HG03060 (cell line): ENCODE measurements around the gene CSPG4.
"Not testable (repeated sequence)": the region's sequence is repeated elsewhere in the genome, so short reads cannot be mapped to it uniquely, and the experiment has no call there.

Experiments
- ATAC-seq: cut with Tn5 transposase; IDR thresholded peaks from one replicate; pipeline ENCODE4 v1.9.1; 2021; ENCODE audit warnings: low read depth, moderate number of reproducible peaks; ENCODE audit not compliant: unreplicated experiment

Gene CSPG4

DNA sequence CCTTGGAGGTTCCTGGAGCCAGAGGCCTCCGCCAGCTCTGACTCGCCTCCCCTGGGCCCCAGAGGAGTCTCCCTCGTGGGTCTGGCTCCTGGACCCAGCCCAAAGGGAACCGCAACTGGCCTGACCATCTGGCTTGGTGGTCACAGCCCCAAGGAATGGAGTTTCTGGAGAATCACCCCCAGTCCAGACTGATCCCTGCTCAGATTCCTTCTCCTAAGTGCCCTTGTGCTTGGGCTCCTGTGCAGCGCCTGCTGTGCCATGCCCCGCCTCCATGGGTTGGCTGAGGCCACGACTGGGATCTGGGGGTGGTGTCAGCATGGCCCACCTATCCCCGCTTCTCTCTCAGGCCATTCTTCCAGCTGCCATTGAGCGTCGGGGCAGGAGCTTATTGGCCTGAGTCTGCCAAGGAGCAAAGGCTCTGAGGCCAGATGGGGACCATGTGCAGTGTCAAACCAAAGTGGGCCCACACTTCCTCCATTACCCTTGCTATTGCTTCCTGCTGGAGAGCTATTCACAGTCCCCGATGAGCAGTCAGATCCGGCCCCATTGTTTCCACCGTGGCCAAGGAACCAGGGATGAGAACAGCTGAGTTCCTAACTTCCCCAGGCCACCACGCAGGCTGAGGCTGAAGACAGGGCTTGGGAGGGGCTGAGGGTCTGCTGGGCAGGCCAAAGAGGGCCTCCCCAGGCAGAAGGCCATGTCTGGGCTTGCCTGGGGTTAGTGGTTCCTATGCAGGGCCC, 19.0 kb downstream of the CSPG4 start:
- no peak for ATAC-seq

DNA sequence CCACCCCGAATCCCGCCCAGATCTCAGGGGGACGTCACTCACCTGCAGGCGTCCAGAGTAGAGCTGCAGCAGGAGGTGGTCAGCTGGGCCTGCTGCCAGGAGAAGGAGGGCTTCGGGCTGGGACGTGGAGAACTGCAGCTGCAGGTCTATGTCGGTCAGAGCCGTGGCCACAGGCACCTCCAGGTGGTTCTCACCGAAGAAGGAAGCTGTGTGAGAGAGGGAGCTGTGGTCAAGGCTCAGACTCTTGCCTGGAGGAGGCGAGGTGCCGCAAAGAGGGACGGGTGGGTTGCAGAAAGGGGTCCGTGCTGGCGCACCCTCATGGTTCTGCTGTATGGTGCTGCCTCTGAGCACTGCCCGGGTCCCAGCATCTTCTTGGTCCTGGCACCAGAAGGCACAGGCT, 19.6 kb downstream of the CSPG4 start:
- not testable (repeated sequence) for ATAC-seq

DNA sequence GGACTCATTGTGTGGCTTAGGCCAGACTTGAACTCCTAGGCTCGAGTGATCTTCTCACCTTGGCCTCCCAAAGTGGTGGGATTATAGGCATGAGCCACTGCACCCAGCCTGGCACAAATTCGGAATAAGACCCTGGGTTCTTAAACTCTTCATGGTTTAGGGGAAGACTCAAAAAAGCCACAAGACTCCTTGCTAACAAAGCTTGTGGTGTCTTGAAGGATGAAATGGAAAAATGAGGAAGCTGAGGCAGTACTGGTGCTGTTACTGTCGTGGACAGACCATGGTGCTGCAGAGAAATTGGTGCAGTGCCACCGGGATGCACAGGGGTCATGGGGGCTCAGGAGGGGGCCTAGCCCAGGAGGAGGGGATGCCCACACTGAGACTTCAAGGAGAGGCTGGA, 20.3 kb downstream of the CSPG4 start:
- ATAC-seq, result not testable (repeated sequence)

DNA sequence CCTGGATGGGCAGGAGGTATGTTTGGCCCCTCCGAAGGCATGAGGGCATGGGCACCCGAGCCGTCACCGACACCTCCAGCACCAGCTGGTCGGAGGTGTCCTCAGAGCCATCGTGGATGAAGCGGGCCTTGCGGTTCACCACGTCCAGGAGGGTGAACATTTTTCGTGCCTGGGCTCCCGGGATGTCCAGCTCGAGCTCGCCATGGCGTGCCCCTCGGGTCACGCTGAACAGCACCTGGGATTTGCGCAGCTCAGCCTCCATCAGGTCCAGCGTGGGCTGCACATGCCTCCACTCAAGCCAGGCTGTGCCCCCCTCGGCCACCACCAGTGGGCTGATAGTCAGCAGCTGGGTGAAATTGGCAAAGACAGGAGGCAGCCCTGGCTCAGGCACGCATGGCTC, 23.2 kb downstream of the CSPG4 start:
- ATAC-seq, result not testable (repeated sequence)

DNA sequence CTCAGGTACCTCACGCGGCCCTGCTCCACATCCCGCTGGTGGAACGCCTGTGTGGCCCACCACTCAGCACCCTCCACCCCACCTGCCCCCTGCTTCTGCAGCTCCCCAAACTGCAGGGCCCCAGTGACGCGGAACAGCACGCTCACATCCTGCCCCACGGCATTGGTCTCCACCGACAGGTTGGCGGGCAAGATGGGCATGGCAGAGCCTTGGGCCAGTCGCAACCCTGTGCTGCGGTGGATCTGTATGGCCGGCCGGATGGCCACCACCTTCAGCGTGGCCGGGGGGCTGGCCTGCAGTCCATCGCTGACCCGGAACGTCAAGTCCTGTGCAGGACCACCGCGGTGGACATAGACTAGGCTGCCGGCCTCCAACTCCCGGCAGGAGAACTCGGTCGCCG, 23.8 kb downstream of the CSPG4 start:
- ATAC-seq, result no peak

DNA sequence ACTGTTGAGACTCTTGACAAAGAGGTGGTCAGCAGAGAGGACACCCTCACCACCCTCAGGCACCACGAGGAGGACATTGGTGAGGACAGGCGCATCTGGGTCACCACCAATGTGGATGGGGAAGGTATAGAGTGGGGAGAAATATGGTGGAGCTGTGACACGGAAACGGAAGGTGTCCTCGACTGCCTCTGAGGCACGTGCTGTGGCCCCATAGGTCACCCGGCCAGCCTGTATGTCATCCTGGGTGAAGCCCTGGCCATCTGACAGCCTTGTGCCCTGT, 24.4 kb downstream of the CSPG4 start:
- no peak for ATAC-seq

DNA sequence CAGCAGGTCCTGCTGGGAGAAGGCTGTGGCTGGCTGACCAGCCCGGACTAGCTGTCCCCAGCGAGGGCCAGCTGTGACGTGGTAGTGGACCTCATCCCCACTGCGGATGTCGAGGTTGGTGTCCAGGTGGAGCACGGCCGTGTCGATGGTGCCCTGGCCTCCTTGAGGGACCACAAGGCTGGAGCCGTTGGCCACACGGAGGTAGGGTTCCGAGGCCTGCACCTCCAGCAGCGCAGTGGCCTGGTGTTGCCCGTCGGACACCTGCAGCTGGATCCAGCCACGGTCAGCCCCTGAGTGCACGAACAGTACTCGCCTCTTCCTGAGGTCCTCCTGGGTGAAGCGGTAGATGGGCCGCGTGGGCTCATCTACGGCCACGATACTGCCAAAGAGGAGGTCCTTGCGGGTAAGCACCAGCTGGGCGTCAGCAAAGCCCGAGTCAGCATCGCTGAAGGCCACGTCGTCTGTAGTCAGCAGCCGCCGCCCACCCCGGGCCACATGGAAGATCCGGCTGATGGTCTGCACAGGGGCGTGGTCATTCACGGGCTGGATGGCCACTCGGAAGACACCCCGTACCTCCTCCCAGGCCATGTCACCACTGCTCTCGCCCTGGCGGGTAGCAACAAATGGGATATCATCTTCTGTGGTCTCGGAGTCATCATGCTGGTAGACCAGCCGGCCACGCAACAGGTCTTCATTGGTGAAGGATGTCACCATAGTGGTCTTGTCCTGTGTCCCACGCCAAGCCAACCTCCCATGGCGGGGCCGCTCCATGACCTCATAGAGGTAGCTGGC, 25.0 kb downstream of the CSPG4 start:
- ATAC-seq, result no peak

DNA sequence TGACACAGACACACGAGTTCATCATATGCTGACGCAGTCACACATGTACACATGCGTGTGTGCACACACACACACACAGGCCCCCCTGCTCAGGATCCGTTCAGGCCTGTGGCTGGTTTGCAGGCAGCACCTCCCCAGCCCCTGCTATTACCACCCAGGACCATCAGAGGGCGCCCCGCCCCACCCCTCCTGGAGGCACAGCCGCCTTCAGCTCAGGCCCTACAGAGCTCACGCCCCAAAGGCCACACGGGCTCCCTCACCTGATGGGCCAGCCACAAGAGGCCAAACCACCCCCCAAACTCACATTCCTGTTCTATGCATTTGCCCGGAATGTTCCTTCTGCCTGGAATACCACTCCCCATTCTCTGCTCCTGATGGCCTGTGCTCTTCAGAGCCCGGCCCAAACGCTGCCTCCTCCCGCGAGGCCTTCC, 26.4 kb downstream of the CSPG4 start:
- not testable (repeated sequence) for ATAC-seq

DNA sequence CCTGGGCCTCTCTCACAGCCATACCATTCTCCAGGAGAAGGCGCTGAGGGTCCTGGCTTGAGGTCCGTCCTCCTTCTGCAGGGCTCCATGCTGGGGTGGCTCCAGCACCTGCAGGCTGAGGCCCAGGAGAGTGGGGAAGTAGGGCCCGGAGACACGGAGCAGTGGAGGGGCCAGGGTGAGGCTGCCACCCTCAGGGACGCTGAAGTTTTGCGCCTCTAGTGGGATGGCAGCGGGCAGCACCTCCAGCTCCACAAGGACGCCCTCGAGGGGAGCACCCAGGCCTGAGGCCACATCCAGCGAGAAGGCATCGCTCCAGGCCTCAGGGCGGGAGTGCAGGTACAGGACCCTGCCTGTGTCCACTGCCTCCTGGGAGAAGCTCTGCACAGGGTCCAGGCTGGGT, 27.5 kb downstream of the CSPG4 start:
- no peak for ATAC-seq

DNA sequence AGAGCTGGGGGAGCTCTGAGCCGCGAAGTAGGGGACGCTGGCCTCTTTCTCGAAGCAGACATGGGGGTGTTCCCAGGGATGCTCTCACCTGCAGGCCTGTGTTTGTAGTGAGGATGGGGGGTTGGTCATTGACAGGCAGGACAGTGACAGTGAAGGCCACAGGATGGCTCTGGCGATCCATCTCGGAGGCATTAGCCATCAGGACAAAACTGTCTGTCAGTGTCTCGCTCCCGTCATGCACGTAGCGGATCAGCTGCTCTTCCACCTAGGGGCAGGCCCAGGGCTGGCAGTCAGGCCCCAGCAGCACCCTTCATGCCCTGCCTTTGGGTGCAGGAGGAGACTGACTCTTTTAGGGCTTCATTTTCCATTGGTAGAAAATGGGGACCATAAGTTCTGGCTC, 28.0 kb downstream of the CSPG4 start:
- ATAC-seq, result no peak

DNA sequence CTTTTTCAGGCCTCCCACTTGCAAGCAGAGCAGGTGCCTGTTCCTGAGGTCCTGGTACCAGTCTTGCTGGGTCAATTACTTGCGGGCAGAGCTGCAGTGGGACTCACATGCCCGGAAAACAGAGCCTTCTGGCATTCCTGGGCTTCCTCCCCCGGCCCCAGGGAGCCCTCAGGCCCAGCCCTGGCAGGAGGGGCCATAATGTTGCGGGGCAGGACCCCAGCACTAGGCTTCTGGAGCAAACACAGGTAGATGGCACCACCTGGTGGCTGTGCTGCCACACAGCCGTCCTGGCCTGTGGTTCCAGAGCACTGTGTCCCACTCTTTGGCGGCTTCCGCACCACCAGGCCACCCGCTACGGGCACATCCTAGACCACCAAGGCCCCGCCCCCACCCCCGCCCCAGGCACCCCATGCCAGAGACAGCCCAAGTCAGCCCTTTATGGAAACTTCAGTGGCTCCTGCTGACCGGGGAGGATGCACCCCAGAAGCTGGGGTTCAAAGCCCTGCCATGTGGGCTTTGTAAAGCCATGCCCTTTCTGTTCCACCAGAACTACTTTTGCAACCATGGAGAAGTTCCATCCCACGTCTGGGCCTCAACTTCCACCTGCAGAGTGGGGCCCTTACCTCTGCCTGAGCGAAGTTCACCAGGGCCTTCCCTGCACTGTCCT, 28.9 kb downstream of the CSPG4 start:
- not testable (repeated sequence) for ATAC-seq

DNA sequence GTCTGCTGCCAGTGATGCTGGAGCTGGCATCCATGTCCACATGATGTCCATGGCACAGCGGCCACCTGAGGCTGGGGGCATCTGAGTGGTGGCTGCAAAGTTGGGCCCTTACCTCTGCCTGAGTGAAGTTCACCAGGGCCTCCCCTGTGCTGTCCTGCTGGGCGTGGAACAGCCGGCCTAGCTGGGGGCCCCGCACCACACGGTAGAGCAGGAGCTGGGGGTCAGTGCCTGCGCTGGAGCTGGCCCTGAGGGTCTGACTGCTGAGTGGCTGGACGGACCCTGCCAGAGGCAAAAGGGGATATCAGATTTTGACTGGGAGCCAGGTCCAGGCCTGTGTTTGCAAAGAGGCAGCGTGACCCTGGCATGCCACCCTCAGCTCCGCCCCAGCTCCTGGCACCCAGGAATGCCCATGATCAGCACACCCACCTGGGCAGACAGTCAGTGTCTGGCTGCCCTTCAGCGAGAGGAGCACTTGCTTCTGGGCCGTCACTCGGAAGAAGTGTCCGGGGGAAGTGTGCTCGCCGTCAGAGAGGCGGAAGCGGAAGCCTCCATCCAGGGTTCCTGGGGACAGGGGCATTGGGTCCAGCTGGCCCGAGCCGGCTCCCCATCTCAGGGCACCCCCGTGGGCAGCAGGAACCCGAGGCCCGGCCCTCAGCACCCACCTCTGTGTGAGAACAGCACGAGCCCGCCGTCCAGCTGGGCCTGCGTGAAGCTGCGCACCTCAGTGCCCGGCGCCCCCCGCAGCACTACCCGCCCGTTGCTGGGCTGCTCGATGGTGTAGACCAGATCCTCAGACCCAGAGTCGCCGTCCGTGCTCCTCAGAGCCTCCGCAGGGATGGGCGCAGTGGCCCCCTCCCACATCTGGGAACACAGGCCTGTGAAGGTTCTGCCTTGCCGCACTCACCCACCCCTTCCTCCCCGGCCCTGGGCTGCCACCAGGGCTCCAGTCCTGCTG, 30.2 kb downstream of the CSPG4 start:
- ATAC-seq, result no peak

DNA sequence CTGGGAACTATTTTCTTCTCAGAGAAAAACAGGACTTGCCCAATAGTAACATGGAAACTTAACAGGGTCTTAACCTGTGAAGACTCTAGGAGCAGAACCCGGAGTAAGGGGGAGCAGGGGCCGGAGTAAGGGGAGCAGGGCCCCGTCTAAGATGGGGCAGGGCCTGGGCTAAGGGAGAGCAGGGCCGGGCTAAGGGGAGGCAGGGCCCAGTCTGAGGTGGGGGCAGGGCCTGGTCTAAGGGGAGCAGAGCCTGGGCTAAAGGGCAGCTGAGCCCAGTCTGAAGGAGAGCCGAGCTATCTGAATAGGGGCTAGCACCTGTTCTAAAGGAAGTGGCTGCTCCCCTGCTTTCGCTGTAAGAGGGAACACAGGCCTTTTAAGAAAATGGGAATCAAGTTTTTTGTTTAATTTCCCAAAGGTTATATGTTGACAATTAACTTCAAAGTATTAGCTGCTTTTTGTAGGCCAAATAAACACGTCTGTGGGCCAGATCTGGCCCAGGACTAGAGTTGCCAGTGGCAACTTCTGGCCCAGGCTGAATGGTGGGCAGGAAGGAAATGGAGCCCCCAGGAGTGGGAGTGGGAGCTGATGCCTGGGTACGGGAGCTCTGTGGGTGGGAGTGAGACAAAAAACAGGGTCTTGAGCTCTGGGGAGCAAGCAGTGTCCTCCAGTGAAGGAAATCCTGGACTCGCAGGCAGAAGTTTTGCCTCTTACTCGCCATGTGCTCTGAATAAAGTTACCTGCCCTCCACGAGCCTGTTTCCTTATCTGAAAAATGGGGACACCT, 32.5 kb downstream of the CSPG4 start:
- ATAC-seq, result no peak

DNA sequence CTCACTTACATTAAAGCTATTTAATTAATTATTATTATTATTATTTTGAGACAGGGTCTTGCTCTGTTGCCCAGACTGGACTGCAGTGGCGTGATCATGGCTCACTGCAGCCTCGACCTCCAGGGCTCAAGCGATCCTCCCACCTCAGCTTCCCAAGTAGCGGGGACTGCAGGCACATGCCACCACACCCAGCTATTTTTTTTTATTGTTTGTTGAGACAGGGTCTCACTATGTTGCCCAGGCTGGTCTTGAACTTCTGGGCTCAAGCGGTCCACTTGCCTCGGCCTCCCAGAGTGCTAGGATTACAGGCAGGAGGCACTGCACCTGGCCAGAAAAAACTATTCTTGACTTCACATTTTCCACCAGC, 34.3 kb downstream of the CSPG4 start:
- ATAC-seq, result not testable (repeated sequence)

DNA sequence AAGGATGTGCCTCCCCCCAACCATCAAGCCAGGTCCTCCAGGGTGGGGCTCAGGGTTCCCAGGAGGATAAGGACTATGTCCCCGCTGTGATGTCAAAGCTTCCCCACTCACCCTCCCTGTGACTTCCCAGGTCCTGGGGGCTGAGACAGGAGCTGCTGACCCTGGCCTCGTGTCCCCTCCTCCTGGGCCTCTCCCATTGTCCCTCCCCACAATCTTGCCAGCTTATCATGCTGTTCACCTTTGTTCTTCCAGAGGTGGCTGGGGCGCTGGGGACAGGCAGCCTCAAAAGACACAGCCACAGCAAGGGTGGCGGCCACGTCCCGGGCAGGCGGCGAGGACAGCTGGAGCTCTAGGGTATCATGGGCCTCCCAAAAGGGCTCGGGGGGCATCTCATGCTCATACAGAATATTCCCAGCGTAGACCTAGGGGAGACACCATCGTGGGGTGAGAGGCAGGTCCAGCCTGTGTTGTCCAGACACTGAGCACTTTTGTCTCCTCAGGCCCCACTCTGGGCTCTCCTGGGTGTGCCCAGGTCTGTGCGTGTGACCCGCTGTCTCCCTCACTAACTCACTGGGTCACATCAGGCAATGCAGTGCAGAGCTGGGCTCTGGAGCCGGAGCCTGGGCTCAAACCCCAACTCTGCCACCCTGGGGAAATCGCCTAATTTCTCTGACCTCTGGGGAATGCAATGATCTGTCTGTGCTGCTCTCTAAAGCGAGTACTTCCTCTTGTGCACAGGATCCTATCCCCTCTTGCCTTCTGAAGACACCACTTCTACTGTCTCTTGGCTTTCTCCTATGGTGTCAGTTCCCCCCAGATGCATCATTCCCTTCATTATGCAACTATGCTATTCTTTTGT, 35.0 kb downstream of the CSPG4 start:
- no peak for ATAC-seq

DNA sequence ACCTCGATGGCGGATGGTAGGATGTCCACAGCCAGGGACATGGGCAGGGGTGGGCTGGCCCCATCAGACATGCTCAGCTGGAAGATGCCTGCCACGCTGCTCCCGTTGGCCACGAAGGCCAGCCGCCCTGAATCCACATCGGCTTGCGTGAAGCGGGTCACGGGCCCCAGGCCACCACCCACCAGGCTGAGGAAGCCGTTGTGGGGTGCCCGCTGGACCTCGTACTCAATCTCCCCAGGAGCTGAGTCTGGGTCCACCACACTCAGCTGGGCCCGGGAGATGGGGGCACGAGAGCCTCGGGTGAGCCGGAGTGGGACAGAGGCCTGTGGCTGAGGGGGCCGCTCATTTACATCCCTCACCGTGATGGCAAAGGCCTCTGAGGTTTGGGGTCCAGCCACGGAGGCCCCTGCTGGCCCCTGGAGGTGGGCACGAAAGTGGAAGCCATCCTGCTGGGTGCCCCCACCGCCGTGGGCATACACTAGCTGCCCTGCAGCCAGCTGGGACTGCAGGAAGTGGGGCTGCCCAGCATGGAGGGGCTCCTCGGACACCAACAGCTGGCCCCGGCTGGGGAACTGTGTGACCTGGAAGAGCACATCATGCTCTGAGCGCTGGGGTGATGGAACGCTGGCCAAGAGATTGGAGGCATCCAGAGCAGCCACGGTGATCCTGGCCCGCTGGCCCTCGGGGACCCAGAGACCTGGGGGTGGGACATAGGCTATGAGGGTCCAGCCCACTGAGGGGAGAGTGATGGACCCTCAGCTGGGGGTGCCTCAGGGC, 35.8 kb downstream of the CSPG4 start:
- no peak for ATAC-seq

DNA sequence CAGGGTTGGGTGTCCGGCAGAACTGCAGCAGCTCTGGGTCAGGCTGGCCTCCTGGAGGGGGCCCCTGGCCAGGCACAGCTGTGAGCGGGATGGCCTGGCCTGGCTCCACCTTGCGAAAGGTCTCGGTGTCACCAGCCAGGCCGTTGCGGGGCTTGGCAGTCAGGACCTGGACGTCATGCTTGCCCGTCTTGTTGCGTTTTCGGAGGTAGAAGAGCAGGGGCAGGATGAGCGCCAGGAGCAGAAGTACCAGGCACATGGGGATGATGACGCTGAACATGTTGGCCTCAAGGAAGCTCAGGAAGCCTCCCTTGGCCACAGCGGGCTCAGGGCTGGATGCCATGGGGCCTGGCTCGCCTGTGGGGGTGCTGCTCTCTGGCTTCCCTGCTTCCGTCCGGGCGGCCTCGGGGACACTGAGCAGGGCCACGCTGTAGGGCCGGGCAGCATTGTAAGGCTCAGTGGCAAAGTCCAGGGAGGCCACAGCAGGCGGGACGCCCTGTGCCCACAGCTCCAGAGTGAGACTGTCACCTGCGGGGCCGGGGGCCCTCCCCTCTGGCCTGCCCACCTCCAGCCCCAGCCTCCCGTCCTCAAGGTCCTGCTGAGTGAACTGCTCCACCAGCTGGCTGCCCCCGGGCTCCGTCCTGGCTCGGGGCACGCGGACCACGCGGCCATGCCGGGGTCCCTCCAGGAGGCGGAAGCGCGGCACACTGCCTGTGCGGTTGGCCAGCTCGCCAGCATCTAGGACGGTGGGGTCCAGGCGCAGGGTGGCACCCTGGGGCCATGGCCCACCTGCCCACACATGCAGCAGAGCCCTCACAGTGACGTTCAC, 36.9 kb downstream of the CSPG4 start:
- ATAC-seq, result no peak
